Activated CD4-positive, alpha-beta T cell treated with anti-CD3 and anti-CD28 coated beads, Interleukin-2, Interleukin-6, amounts not matched to agents 100 ng/mL and 50 ng/mL, durations not matched to agents 16 hours and 8 hours (primary cell): ENCODE results near the gene CIROP.

Source experiments
- DNase-seq: peaks from one replicate; pipeline ENCODE4 v3.0.0-alpha.2; 2020

The CIROP gene

GRCh38 chr14:23066368-23066767, 38.4 kb downstream of the CIROP start:
- no peak for DNase-seq

- DNase-seq, result no peak
Observed at GRCh38 chr14:23063601-23064000, 41.2 kb downstream of the CIROP start.

- no peak for DNase-seq
Observed at GRCh38 chr14:23062002-23062401, 42.8 kb downstream of the CIROP start.

GRCh38 chr14:23060536-23061260, 44.1 kb downstream of the CIROP start:
- DNase-seq, result no peak

- DNase-seq, result no peak
Observed at GRCh38 chr14:23058654-23059504, 45.9 kb downstream of the CIROP start.

- peak; percentile 91 for DNase-seq
Observed at GRCh38 chr14:23057757-23058653, 46.8 kb downstream of the CIROP start.

GRCh38 chr14:23056956-23057756, 47.6 kb downstream of the CIROP start, which contains the start of gene CDH24:
Gene CDH24, minus strand, starts transcription at chr14:23057520. Its CDS starts 1,787 bp downstream, at chr14:23055733.
- DNase-seq, result peak; percentile 71

GRCh38 chr14:23056145-23056955, 48.4 kb downstream of the CIROP start:
- DNase-seq, result peak; percentile 74

GRCh38 chr14:23055621-23056144, 49.1 kb downstream of the CIROP start:
- DNase-seq, result no peak

- no peak for DNase-seq
Observed at GRCh38 chr14:23055147-23055550, 49.6 kb downstream of the CIROP start.

- DNase-seq, result no peak
Observed at GRCh38 chr14:23054000-23054811, 50.6 kb downstream of the CIROP start.

- no peak for DNase-seq
Observed at GRCh38 chr14:23053426-23053825, 51.4 kb downstream of the CIROP start.

- DNase-seq, result no peak
Observed at GRCh38 chr14:23052671-23053070, 52.1 kb downstream of the CIROP start.

GRCh38 chr14:23052182-23052623, 52.6 kb downstream of the CIROP start:
- DNase-seq, result no peak

- DNase-seq, result no peak
Observed at GRCh38 chr14:23051141-23052057, 53.4 kb downstream of the CIROP start.
